HepG2 (cell line): ENCODE results near the gene CYTH1.

Experiments used
- ESRRA ChIP-seq: sonication (generic); formaldehyde crosslinking; IDR thresholded peaks from 2 replicates; pipeline ENCODE4 v1.5.1; 2020; ENCODE audit warnings: mild to moderate bottlenecking, low read depth, missing genetic modification reagents
- GABPA ChIP-seq, 2 experiments: IDR thresholded peaks; 2 replicates each; pipeline ENCODE4 v1.6.1; 2011 to 2016; ENCODE audit warnings: low read depth in 2 of 2, low read length in 1 of 2, missing biosample characterization in 1 of 2, missing genetic modification characterization in 1 of 2
- GZF1 ChIP-seq: sonication (generic); formaldehyde crosslinking; IDR thresholded peaks from 2 replicates; pipeline ENCODE4 v1.5.1; 2020; ENCODE audit warnings: mild to moderate bottlenecking, missing genetic modification reagents
- MXI1 ChIP-seq: IDR thresholded peaks from 3 replicates; pipeline ENCODE4 v1.6.1; 2012; ENCODE audit warnings: low read depth, low read length, inconsistent platforms, borderline replicate concordance
- SNAI1 ChIP-seq: sonication (generic); formaldehyde crosslinking; IDR thresholded peaks from 2 replicates; pipeline ENCODE4 v1.5.0; 2020; ENCODE audit warnings: mild to moderate bottlenecking, missing genetic modification reagents, borderline replicate concordance
- ZBTB33 ChIP-seq: sonication (generic); formaldehyde crosslinking; IDR thresholded peaks from 2 replicates; pipeline ENCODE4 v1.4.0; 2020; ENCODE audit warnings: missing genetic modification reagents
- ZNF460 ChIP-seq: sonication (generic); formaldehyde crosslinking; IDR thresholded peaks from 2 replicates; pipeline ENCODE4 v1.5.1; 2020; ENCODE audit warnings: missing genetic modification reagents, mild to moderate bottlenecking, borderline replicate concordance

- TF ChIP-seq GZF1 (CRISPR knock-in tag) (no peak), SNAI1 (CRISPR knock-in tag) (no peak), ZNF460 (CRISPR knock-in tag) (no peak), ZBTB33 (CRISPR knock-in tag) (no peak), ESRRA (CRISPR knock-in tag) (no peak), MXI1 (no peak), GABPA (IDR thresholded peaks at IDR 0.05; ENCODE audit: low read depth, low read length) (no peak), GABPA (CRISPR knock-in tag; IDR thresholded peaks at IDR 0.05; ENCODE audit: low read depth) (no peak)
Observed at GRCh38 chr17:78716292-78716691, 65.8 kb downstream of the CYTH1 start.
